ENCODE measurements around the gene MIER2. TPM values are rescaled to one million over a fixed set of nuclear protein-coding genes. Genes with fewer than 3 reads are reported as not detected.
A peak's percentile ranks its signal among the peaks of the same experiment; 100 is the strongest.

Gene MIER2
- total RNA-seq, 2 experiments from 2014 or later: 9.5 to 11.5 TPM

DNA sequence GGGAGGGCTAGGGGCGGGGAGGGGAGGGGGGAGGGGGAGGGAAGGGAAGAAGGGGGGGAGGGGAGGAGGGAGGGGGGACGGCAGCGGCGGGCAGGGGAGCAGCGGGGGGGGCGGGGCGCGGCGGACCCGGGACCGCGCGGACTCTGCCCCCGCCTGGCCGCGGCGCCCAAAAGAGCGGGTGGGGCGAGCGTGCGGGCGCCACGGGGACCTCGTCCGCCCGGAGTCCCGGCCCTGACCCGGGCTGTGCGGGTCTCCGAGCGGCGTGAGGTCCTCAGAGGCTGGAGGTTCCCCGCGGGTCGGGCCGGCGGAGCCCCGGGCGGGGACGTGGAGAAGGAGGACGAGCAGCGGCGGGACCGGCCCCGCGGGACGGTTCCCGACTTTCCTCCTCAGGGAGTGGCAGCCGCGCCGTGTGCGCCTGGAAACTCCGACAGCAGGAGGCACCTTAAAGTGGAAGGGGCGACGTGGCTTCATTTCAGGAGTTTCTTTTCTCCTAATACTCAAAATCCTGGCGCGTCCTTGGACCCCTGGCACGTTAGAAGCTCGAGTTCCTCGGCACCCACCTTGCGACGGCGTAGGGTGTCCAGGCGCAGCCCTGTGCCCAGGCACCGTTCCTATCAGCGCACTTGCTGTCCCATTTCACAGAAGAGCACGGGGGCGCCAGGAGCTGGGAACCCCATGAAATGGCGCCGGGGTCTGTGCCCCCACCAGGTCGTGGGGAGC lies 52.9 kb downstream of the MIER2 start:
- H3K9me3 Mint-ChIP-seq: no peaks in the 10 kb centered on the region
- Histone ChIP-seq H3K9me3 (ENCODE audit: control insufficient read depth in 1 of 2, insufficient read depth in 1 of 2, low read length in 2 of 2) (peaks cover 0 to 20% of the 10 kb centered on the region in 2 experiments), H3K36me3 (ENCODE audit: insufficient read depth, low read length) (no peaks in the 10 kb centered on the region), H3K27me3 (ENCODE audit: control insufficient read depth in 1 of 2, insufficient read depth in 2 of 2, low read length in 2 of 2) (peaks cover 44 to 55% of the 10 kb centered on the region in 2 experiments), H3K4me1 (ENCODE audit: insufficient read depth, low read length) (peaks cover 26% of the 10 kb centered on the region), H3K27ac (ENCODE audit: low read depth in 1 of 2, low read length in 2 of 2) (no peak overlapping the region), H3K4me3 (ENCODE audit: low read length) (no peak overlapping the region)
- ChIA-PET POLR2A (no interaction called here), CTCF (no interaction called here)
- intact Hi-C loops (cut with DNase I, micrococcal nuclease): loop anchor here in 1 of 2 experiments (10.0 kb wide), 1 partner anchor 213 kb away; the partner anchor contains the start of gene TPGS1
- H3K4me1 Mint-ChIP-seq (ENCODE audit: low read depth): peaks cover 18% of the 10 kb centered on the region
- H3K36me3 Mint-ChIP-seq (ENCODE audit: low read depth): no peaks in the 10 kb centered on the region
- no peak for DNase-seq
- no peak overlapping the region for H3K27ac Mint-ChIP-seq
- TF ChIP-seq, protein P1, sequence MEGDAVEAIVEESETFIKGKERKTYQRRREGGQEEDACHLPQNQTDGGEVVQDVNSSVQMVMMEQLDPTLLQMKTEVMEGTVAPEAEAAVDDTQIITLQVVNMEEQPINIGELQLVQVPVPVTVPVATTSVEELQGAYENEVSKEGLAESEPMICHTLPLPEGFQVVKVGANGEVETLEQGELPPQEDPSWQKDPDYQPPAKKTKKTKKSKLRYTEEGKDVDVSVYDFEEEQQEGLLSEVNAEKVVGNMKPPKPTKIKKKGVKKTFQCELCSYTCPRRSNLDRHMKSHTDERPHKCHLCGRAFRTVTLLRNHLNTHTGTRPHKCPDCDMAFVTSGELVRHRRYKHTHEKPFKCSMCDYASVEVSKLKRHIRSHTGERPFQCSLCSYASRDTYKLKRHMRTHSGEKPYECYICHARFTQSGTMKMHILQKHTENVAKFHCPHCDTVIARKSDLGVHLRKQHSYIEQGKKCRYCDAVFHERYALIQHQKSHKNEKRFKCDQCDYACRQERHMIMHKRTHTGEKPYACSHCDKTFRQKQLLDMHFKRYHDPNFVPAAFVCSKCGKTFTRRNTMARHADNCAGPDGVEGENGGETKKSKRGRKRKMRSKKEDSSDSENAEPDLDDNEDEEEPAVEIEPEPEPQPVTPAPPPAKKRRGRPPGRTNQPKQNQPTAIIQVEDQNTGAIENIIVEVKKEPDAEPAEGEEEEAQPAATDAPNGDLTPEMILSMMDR (IDR thresholded peaks at IDR 0.05): no peak
- H3K4me3 Mint-ChIP-seq: no peak overlapping the region
- ATAC-seq (ENCODE audit: poor library complexity): no peak
- peaks cover 68% of the 10 kb centered on the region for H3K27me3 Mint-ChIP-seq

GRCh38 chr19:291006-291521 lies 53.5 kb downstream of the MIER2 start, which contains the start of gene PLPP2:
Gene PLPP2, minus strand, starts transcription at chr19:291403. Its CDS starts 67 bp downstream, at chr19:291336.
- intact Hi-C loops (cut with DNase I, micrococcal nuclease): loop anchor here in 1 of 2 experiments (10.0 kb wide), 1 partner anchor 214 kb away; the partner anchor contains the start of gene TPGS1

DNA sequence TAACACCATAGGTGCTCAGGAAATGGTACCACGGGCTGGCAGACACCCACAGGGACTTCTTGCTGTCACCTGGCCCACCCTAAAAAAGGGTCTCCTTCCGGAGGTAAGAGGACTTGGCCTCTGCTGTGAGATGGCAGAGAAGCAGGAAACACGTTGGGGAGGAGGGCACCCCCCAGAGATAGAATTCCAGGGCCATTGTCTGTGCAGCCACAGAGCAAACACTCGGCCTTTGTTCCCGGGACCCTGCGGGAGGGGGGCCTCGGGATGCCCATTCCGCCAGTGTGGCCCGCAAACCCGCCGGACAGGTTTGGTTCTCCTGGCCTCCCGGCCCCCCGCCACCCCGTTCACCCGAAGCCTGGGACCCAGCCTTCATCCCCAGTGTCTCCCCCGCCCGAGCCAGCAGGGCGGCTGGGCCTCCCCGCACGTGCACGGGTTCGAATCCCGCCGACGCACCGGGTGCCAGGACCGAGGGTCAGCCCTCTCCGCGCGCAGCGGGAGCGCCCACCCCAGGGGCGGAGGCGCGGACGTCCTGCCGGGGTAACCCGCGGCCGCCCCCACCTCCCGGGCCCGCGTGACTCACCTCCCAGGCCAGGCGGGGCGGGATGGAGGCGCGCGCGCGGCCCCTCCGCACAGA lies 54.1 kb downstream of the MIER2 start:
- peaks cover 18% of the 10 kb centered on the region for H3K4me1 Mint-ChIP-seq (ENCODE audit: low read depth)
- ATAC-seq (ENCODE audit: poor library complexity): no peak
- peak in 5 of 14 experiments; percentile 23 to 43 (median 29) for DNase-seq
- H3K36me3 ChIP-seq (ENCODE audit: insufficient read depth, low read length): no peaks in the 10 kb centered on the region
- H3K9me3 Mint-ChIP-seq: no peaks in the 10 kb centered on the region
- H3K27me3 Mint-ChIP-seq: peaks cover 61% of the 10 kb centered on the region
- no peaks in the 10 kb centered on the region for H3K36me3 Mint-ChIP-seq (ENCODE audit: low read depth)
- no peak overlapping the region for H3K27ac Mint-ChIP-seq
- peak overlapping the region; percentile 60 for H3K4me3 Mint-ChIP-seq
- no peak overlapping the region for H3K27ac ChIP-seq (ENCODE audit: low read depth in 1 of 2, low read length in 2 of 2)
- H3K4me1 ChIP-seq (ENCODE audit: insufficient read depth, low read length): peaks cover 26% of the 10 kb centered on the region
- peaks cover 44 to 55% of the 10 kb centered on the region in 2 experiments for H3K27me3 ChIP-seq (ENCODE audit: control insufficient read depth in 1 of 2, insufficient read depth in 2 of 2, low read length in 2 of 2)
- TF ChIP-seq, protein P1 (IDR thresholded peaks at IDR 0.05): no peak
- H3K4me3 ChIP-seq (ENCODE audit: low read length): no peak overlapping the region
- POLR2A ChIA-PET: no interaction called here
- H3K9me3 ChIP-seq (ENCODE audit: control insufficient read depth in 1 of 2, insufficient read depth in 1 of 2, low read length in 2 of 2): peaks cover 0 to 20% of the 10 kb centered on the region in 2 experiments
- CTCF ChIA-PET: no interaction called here
- intact Hi-C loops (cut with DNase I, micrococcal nuclease): loop anchor here in 1 of 2 experiments (10.0 kb wide), 1 partner anchor 214 kb away; the partner anchor contains the start of gene TPGS1

More at GRCh38 chr19:291006-291521, 53.5 kb downstream of the MIER2 start, which contains the start of gene PLPP2:
- no peak within 1 kb of the TSS for H3K27ac ChIP-seq (ENCODE audit: low read depth in 1 of 2, low read length in 2 of 2)
- peaks cover 26% of the 10 kb centered on the region for H3K4me1 ChIP-seq (ENCODE audit: insufficient read depth, low read length)
- Mint-ChIP-seq H3K36me3 (ENCODE audit: low read depth) (no peaks in the 10 kb centered on the region), H3K27me3 (peaks cover 65% of the 10 kb centered on the region), H3K4me3 (peak within 1 kb of the TSS; percentile 60), H3K27ac (no peak within 1 kb of the TSS), H3K9me3 (no peaks in the 10 kb centered on the region), H3K4me1 (ENCODE audit: low read depth) (peaks cover 18% of the 10 kb centered on the region)
- ChIA-PET CTCF (no interaction called here), POLR2A (no interaction called here)
- peaks cover 44 to 55% of the 10 kb centered on the region in 2 experiments for H3K27me3 ChIP-seq (ENCODE audit: control insufficient read depth in 1 of 2, insufficient read depth in 2 of 2, low read length in 2 of 2)
- ATAC-seq (ENCODE audit: poor library complexity): no peak
- TF ChIP-seq, protein P1 (IDR thresholded peaks at IDR 0.05): no peak
- H3K4me3 ChIP-seq (ENCODE audit: low read length): no peak within 1 kb of the TSS
- DNase-seq: peak in 1 of 14 experiments; percentile 39
- peaks cover 0 to 20% of the 10 kb centered on the region in 2 experiments for H3K9me3 ChIP-seq (ENCODE audit: control insufficient read depth in 1 of 2, insufficient read depth in 1 of 2, low read length in 2 of 2)
- H3K36me3 ChIP-seq (ENCODE audit: insufficient read depth, low read length): no peaks in the 10 kb centered on the region

Data from CD4-positive, alpha-beta T cell (primary cell).